B cell (primary cell): ENCODE results near the gene FAM3B.

Experiments
- EZH2 ChIP-seq: IDR thresholded peaks from 2 replicates; pipeline ENCODE4 v1.6.1; 2012; ENCODE audit warnings: borderline replicate concordance, low read depth, mild to moderate bottlenecking, moderate library complexity, low read length; ENCODE audit not compliant: insufficient read depth, poor library complexity, severe bottlenecking
- TF ChIP-seq, protein P1 (sequence below): fragments of 200-600 bp; IDR thresholded peaks from one replicate; pipeline ENCODE4 v1.8.0; 2022; ENCODE audit warnings: antibody characterized with exemption, mild to moderate bottlenecking

DNA sequence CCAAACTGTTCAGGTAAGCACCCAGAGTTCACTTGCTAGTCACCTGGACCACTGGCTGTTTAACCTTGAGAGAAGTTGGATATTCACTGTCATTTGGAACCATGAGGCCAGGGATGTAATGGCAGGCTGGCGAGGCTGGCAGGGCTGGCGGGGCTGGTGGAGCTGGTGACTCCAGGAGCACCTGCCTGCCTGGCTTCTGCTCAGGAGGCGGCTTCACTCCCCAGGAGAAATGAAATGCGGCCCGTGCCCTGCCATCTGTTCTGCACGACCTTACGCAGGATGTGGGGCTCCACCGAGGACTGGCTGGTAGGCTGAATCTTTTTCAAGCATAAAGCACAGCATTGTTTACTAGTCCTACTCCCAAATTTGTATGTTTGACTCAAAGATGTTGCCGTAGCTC is 86.7 kb downstream of the FAM3B start:
- no peak for TF ChIP-seq EZH2
- TF ChIP-seq, protein P1, sequence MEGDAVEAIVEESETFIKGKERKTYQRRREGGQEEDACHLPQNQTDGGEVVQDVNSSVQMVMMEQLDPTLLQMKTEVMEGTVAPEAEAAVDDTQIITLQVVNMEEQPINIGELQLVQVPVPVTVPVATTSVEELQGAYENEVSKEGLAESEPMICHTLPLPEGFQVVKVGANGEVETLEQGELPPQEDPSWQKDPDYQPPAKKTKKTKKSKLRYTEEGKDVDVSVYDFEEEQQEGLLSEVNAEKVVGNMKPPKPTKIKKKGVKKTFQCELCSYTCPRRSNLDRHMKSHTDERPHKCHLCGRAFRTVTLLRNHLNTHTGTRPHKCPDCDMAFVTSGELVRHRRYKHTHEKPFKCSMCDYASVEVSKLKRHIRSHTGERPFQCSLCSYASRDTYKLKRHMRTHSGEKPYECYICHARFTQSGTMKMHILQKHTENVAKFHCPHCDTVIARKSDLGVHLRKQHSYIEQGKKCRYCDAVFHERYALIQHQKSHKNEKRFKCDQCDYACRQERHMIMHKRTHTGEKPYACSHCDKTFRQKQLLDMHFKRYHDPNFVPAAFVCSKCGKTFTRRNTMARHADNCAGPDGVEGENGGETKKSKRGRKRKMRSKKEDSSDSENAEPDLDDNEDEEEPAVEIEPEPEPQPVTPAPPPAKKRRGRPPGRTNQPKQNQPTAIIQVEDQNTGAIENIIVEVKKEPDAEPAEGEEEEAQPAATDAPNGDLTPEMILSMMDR: no peak
